SK-N-SH (cell line): ENCODE data around the gene CD320. TPM values are rescaled to one million over a fixed set of nuclear protein-coding genes. Genes with fewer than 3 reads are reported as not detected.

Experiments
- CTCF ChIA-PET: fragments of 300-600, 350-600 bp; formaldehyde crosslinking; extraction: SDS; loops from one replicate; lab custom pipeline; 2021; lab: Yijun Ruan, JAX
- POLR2A ChIA-PET: fragments of 350-600 bp; sonication (Branson Sonifier 250); formaldehyde crosslinking; extraction: SDS; loops from one replicate; lab custom pipeline; 2020; ENCODE audit warnings: antibody characterized with exemption, inconsistent platforms; lab: Yijun Ruan, JAX
- DNase-seq: peaks from one replicate; pipeline ENCODE4 v3.0.0; 2012
- H2AFZ ChIP-seq: fragments of 200-600 bp; sonication (generic); 2 replicates; pipeline ENCODE4 v1.8.1; 2016; ENCODE audit warnings: antibody characterized with exemption, mild to moderate bottlenecking, low read depth
- H3F3A ChIP-seq: fragments of 200-600 bp; sonication (generic); replicated peaks from 2 replicates; pipeline ENCODE3; 2016; ENCODE audit warnings: antibody characterized with exemption, mild to moderate bottlenecking; ENCODE audit not compliant: insufficient read depth
- H3K27ac ChIP-seq, 2 experiments: fragments of 200-500 bp in 1 of 2; fragments of 200-600 bp in 1 of 2; sonication (Bioruptor generic) in 1 of 2; sonication (generic), shearing (Covaris generic) in 1 of 2; 2 replicates each; pipeline versions ENCODE4 v1.5.1 to v1.6.1; 2014 to 2016; ENCODE audit warnings: low read depth in 2 of 2, inconsistent platforms in 1 of 2, low read length in 1 of 2, mild to moderate bottlenecking in 1 of 2, mixed read lengths in 1 of 2
- H3K27me3 ChIP-seq: fragments of 200-600 bp; sonication (generic), shearing (Covaris generic); 2 replicates; pipeline ENCODE4 v1.6.1; 2016; ENCODE audit warnings: mixed run types; ENCODE audit not compliant: insufficient read depth
- H3K36me3 ChIP-seq, 2 experiments: fragments of 200-500 bp in 1 of 2; fragments of 200-600 bp in 1 of 2; sonication (Bioruptor generic) in 1 of 2; sonication (generic) in 1 of 2; replicated peaks in 1 of 2; 2 replicates each; pipeline versions ENCODE3 to v1.5.1; 2014 to 2016; ENCODE audit warnings: low read length in 1 of 2, mild to moderate bottlenecking in 1 of 2; ENCODE audit not compliant: insufficient read depth in 2 of 2, control insufficient read depth in 1 of 2
- H3K4me1 ChIP-seq, 2 experiments: fragments of 200-500 bp in 1 of 2; fragments of 200-600 bp in 1 of 2; sonication (Bioruptor generic) in 1 of 2; sonication (generic), shearing (Covaris generic) in 1 of 2; 2 replicates each; pipeline versions ENCODE4 v1.5.1 to v1.6.1; 2014 to 2016; ENCODE audit warnings: low read depth in 1 of 2, low read length in 1 of 2, mixed run types in 1 of 2; ENCODE audit not compliant: insufficient read depth in 2 of 2, control insufficient read depth in 1 of 2
- H3K4me2 ChIP-seq: fragments of 200-600 bp; sonication (generic), shearing (Covaris generic); 2 replicates; pipeline ENCODE4 v1.6.1; 2017; ENCODE audit warnings: mixed run types
- H3K4me3 ChIP-seq, 2 experiments: fragments of 200-500 bp in 1 of 2; fragments of 200-600 bp in 1 of 2; sonication (Bioruptor generic) in 1 of 2; sonication (generic), shearing (Covaris generic) in 1 of 2; 2 replicates each; pipeline versions ENCODE4 v1.5.1 to v1.8.1; 2014 to 2016; ENCODE audit warnings: low read depth in 2 of 2, inconsistent platforms in 1 of 2, low read length in 1 of 2, mild to moderate bottlenecking in 1 of 2, mixed read lengths in 1 of 2, moderate library complexity in 1 of 2
- H3K79me2 ChIP-seq: fragments of 200-600 bp; sonication (generic); 2 replicates; pipeline ENCODE4 v1.8.1; 2017; ENCODE audit warnings: mild to moderate bottlenecking; ENCODE audit not compliant: insufficient read depth
- H3K9ac ChIP-seq: fragments of 200-600 bp; sonication (generic); 2 replicates; pipeline ENCODE4 v1.6.1; 2017; ENCODE audit warnings: mixed run types
- H3K9me2 ChIP-seq: fragments of 200-600 bp; sonication (generic); 2 replicates; pipeline ENCODE4 v1.6.1; 2017; ENCODE audit warnings: mixed run types
- H3K9me3 ChIP-seq: fragments of 200-600 bp; sonication (generic); 2 replicates; pipeline ENCODE4 v1.6.1; 2017; ENCODE audit warnings: mixed run types, mild to moderate bottlenecking, moderate library complexity
- H4K20me1 ChIP-seq: fragments of 200-600 bp; sonication (generic); 2 replicates; pipeline ENCODE4 v1.6.1; 2017; ENCODE audit warnings: mild to moderate bottlenecking, mixed run types; ENCODE audit not compliant: insufficient read depth
- CHD2 ChIP-seq: fragments of 150-350 bp; IDR thresholded peaks from 2 replicates; pipeline ENCODE4 v1.6.1; 2018; ENCODE audit warnings: low read length; ENCODE audit not compliant: partially characterized antibody
- EP300 ChIP-seq, 2 experiments: IDR thresholded peaks; 2 replicates each; pipeline versions ENCODE4 v1.4.0 to v1.6.1; 2012; ENCODE audit warnings: borderline replicate concordance in 1 of 2, low read depth in 1 of 2, low read length in 1 of 2
- EZH2phosphoT487 ChIP-seq: fragments of 200-600 bp; sonication (generic); IDR thresholded peaks from 2 replicates; pipeline ENCODE4 v1.6.1; 2017; ENCODE audit warnings: low read depth, mixed run types, mild to moderate bottlenecking, antibody characterized with exemption, moderate library complexity, borderline replicate concordance
- FOSL2 ChIP-seq: IDR thresholded peaks from 2 replicates; pipeline ENCODE4 v1.4.0; 2012; ENCODE audit warnings: low read depth, mild to moderate bottlenecking, moderate library complexity, borderline replicate concordance
- FOXJ3 ChIP-seq: sonication (generic); formaldehyde crosslinking; IDR thresholded peaks from 2 replicates; pipeline ENCODE4 v1.5.1; 2020; ENCODE audit warnings: mild to moderate bottlenecking, missing genetic modification reagents
- FOXM1 ChIP-seq: IDR thresholded peaks from 2 replicates; pipeline ENCODE4 v1.4.0; 2012; ENCODE audit warnings: low read depth, mild to moderate bottlenecking
- GATA2 ChIP-seq: sonication (generic); formaldehyde crosslinking; IDR thresholded peaks from 2 replicates; pipeline ENCODE4 v1.5.0; 2020; ENCODE audit warnings: mild to moderate bottlenecking, missing genetic modification reagents
- IRF3 ChIP-seq: fragments of 150-350 bp; IDR thresholded peaks from 2 replicates; pipeline ENCODE4 v1.6.1; 2016; ENCODE audit warnings: mild to moderate bottlenecking, low read depth, low read length
- JUND ChIP-seq: IDR thresholded peaks from 2 replicates; pipeline ENCODE4 v1.4.0; 2012
- MAX ChIP-seq: IDR thresholded peaks from 2 replicates; pipeline ENCODE4 v1.4.0; 2012; ENCODE audit warnings: low read depth
- MEF2A ChIP-seq: IDR thresholded peaks from 2 replicates; pipeline ENCODE4 v1.4.0; 2012; ENCODE audit warnings: low read depth, borderline replicate concordance
- NFIC ChIP-seq: IDR thresholded peaks from 2 replicates; pipeline ENCODE4 v1.4.0; 2012; ENCODE audit warnings: borderline replicate concordance
- PBX3 ChIP-seq: IDR thresholded peaks from 2 replicates; pipeline ENCODE4; 2012
- POLR2AphosphoS5 ChIP-seq: IDR thresholded peaks from 2 replicates; pipeline ENCODE4 v1.6.1; 2012; ENCODE audit warnings: low read depth, low read length
- RAD21 ChIP-seq: IDR thresholded peaks from 2 replicates; pipeline ENCODE4 v1.6.1; 2012; ENCODE audit warnings: mild to moderate bottlenecking, low read length
- RFX5 ChIP-seq: IDR thresholded peaks from 2 replicates; pipeline ENCODE4 v1.6.1; 2012; ENCODE audit warnings: mild to moderate bottlenecking, improper control_type of control experiment, low read length
- SIN3A ChIP-seq: IDR thresholded peaks from 2 replicates; pipeline ENCODE4 v1.6.1; 2012; ENCODE audit warnings: low read depth, mild to moderate bottlenecking, low read length, moderate library complexity, borderline replicate concordance
- TAF1 ChIP-seq: IDR thresholded peaks from 2 replicates; pipeline ENCODE4 v1.6.1; 2012; ENCODE audit warnings: low read depth, mild to moderate bottlenecking, low read length, moderate library complexity, borderline replicate concordance
- TCF12 ChIP-seq: IDR thresholded peaks from 2 replicates; pipeline ENCODE4 v1.4.0; 2012
- TEAD4 ChIP-seq: IDR thresholded peaks from 2 replicates; pipeline ENCODE4 v1.4.0; 2012; ENCODE audit warnings: mild to moderate bottlenecking, borderline replicate concordance; ENCODE audit not compliant: insufficient read depth
- YY1 ChIP-seq: IDR thresholded peaks from 2 replicates; pipeline ENCODE4 v1.4.0; 2012; ENCODE audit warnings: low read depth, mild to moderate bottlenecking
- ZBTB33 ChIP-seq: IDR thresholded peaks from 2 replicates; pipeline ENCODE4 v1.4.0; 2012; ENCODE audit warnings: low read depth, borderline replicate concordance
- WGBS: methylation state at CpG from one replicate; pipeline ENCODE4 v1.1.6; 2017; ENCODE audit warnings: low lambda C conversion rate; 5-methylcytosine and 5-hydroxymethylcytosine counted together
- polyA plus RNA-seq, 3 experiments: library from polyadenylated mRNA; depleted of rRNA; stranded (reverse); fragments of >200 nt; gene quantifications; 2 replicates each; pipeline ENCODE4 v1.2.3, GENCODE V29; 2012

The CD320 gene
- polyA plus RNA-seq, 1 of the 3 experiments (the other 2 are of a cell fraction): 129 TPM

- Histone ChIP-seq H3K9ac (peak overlapping the region; percentile 99), H4K20me1 (peaks cover 18% of the 10 kb centered on the region), H2AFZ (peak overlapping the region; percentile 78; the same call in 1 of the 2 replicates), H3K36me3 (peaks cover 7 to 18% of the 10 kb centered on the region in 2 experiments), H3K4me1 (peaks cover 14 to 16% of the 10 kb centered on the region in 2 experiments; a peak in 2 of 4 replicates), H3K4me2 (peak overlapping the region; percentile 99), H3K27ac (peak overlapping the region; percentile 65 to 79), H3K79me2 (peaks cover 62% of the 10 kb centered on the region), H3F3A (peaks cover 10% of the 10 kb centered on the region), H3K9me2 (no peaks in the 10 kb centered on the region), H3K9me3 (no peaks in the 10 kb centered on the region), H3K27me3 (no peaks in the 10 kb centered on the region), H3K4me3 (peak overlapping the region; percentile 87 to 99)
- CTCF ChIA-PET: interaction anchor here (1.2 to 2.9 kb wide), 4 partner anchors 15 to 185 kb away, joined by 3 to 14 read pairs (median 4); no protein-coding TSS in a partner anchor
- TF ChIP-seq SIN3A (no peak), CHD2 (no peak), TCF12 (no peak), IRF3 (no peak), EZH2phosphoT487 (no peak), GATA2 (CRISPR knock-in tag) (no peak), EP300 (IDR thresholded peaks at IDR 0.05; ENCODE audit: borderline replicate concordance in 1 of 2, low read depth in 1 of 2, low read length in 1 of 2) (no peak), MAX (no peak), RAD21 (no peak), RFX5 (no peak)
- DNase-seq: no peak
- POLR2A ChIA-PET: interaction anchor here (1.0 to 1.5 kb wide), 3 partner anchors 12 to 185 kb away, joined by 3 to 6 read pairs (median 4); no protein-coding TSS in a partner anchor
- WGBS: 3% methylated on average over 16 of the region's 16 CpGs
Observed at GRCh38 chr19:8320564-8321066, 12.5 kb upstream of the CD320 start.

- Histone ChIP-seq H3K9me2 (no peaks in the 10 kb centered on the region), H3K36me3 (peaks cover 12 to 24% of the 10 kb centered on the region in 2 experiments), H3K4me3 (peak overlapping the region; percentile 87 to 99), H3K4me1 (peaks cover 14 to 16% of the 10 kb centered on the region in 2 experiments; a peak in 2 of 4 replicates), H2AFZ (0 out of 2 replicates have a peak overlapping the region, but pooled peaks have one; percentile 78), H3K27ac (peak overlapping the region in 1 of 2 experiments; percentile 79; a peak in 1 of 4 replicates), H4K20me1 (peaks cover 18% of the 10 kb centered on the region), H3K4me2 (peak overlapping the region; percentile 99), H3F3A (peaks cover 10% of the 10 kb centered on the region), H3K27me3 (no peaks in the 10 kb centered on the region), H3K9ac (peak overlapping the region; percentile 99), H3K9me3 (no peaks in the 10 kb centered on the region), H3K79me2 (peaks cover 62% of the 10 kb centered on the region)
- ChIA-PET POLR2A (no interaction called here), CTCF (interaction anchor here (1.7 to 2.9 kb wide), 2 partner anchors 15 to 34 kb away, joined by 4 to 14 read pairs; no protein-coding TSS in a partner anchor)
- no peak for TF ChIP-seq TEAD4
- no peak for TF ChIP-seq EZH2phosphoT487
- no peak for TF ChIP-seq MEF2A
- no peak for TF ChIP-seq PBX3
- no peak for TF ChIP-seq TCF12
- no peak for TF ChIP-seq JUND
- TF ChIP-seq FOXM1: no peak
- TF ChIP-seq TAF1: no peak
- TF ChIP-seq POLR2AphosphoS5: no peak
- no peak for TF ChIP-seq YY1
- no peak for TF ChIP-seq RAD21
- no peak for TF ChIP-seq MAX
- no peak for TF ChIP-seq NFIC
- TF ChIP-seq ZBTB33: no peak
- no peak for TF ChIP-seq EP300 (IDR thresholded peaks at IDR 0.05; ENCODE audit: borderline replicate concordance in 1 of 2, low read depth in 1 of 2, low read length in 1 of 2)
- no peak for TF ChIP-seq FOSL2
- no peak for TF ChIP-seq GATA2 (CRISPR knock-in tag)
- no peak for TF ChIP-seq FOXJ3
- DNase-seq: no peak
- WGBS: 84% methylated on average over 19 of the region's 19 CpGs
Observed at GRCh38 chr19:8319807-8320520, 11.8 kb upstream of the CD320 start.
